Fibroblast of lung (primary cell): Measurements from ENCODE around the gene IMMP2L. TPM values are rescaled to one million over a fixed set of nuclear protein-coding genes. Genes with fewer than 3 reads are reported as not detected.

Experiments
- DNase-seq, 2 donors: peaks; one replicate each; pipeline versions ENCODE4 v3.0.0 to v3.0.0-alpha.2; 2010; ENCODE audit warnings: low read depth in 2 of 2
- H2AFZ ChIP-seq: 2 replicates; pipeline ENCODE4 v1.5.1; 2012; ENCODE audit warnings: low read length, control low read depth, inconsistent platforms
- H3K27ac ChIP-seq: 2 replicates; pipeline ENCODE4 v1.5.1; 2011; ENCODE audit warnings: low read length, control low read depth; ENCODE audit not compliant: insufficient read depth
- H3K27me3 ChIP-seq: 2 replicates; pipeline ENCODE4 v1.5.1; 2011; ENCODE audit warnings: mild to moderate bottlenecking, low read length; ENCODE audit not compliant: control insufficient read depth, insufficient read depth
- H3K36me3 ChIP-seq: 2 replicates; pipeline ENCODE4 v1.5.1; 2011; ENCODE audit warnings: low read length; ENCODE audit not compliant: control insufficient read depth, insufficient read depth
- H3K4me1 ChIP-seq: 2 replicates; pipeline ENCODE4 v1.5.1; 2011; ENCODE audit warnings: low read length; ENCODE audit not compliant: control insufficient read depth, insufficient read depth; ENCODE audit errors: extremely low read depth
- H3K4me2 ChIP-seq: 2 replicates; pipeline ENCODE4 v1.5.1; 2011; ENCODE audit warnings: low read length, control low read depth; ENCODE audit not compliant: insufficient read depth; ENCODE audit errors: extremely low read depth
- H3K4me3 ChIP-seq, 4 experiments: fragments of 200-600 bp in 1 of 4; sonication (generic) in 1 of 4; replicated peaks in 1 of 4; 2 replicates each; pipeline ENCODE4 v1.5.1; 2011 to 2016; ENCODE audit warnings: low read length in 4 of 4, low read depth in 3 of 4, mild to moderate bottlenecking in 3 of 4, control low read depth in 2 of 4, inconsistent platforms in 1 of 4, mixed read lengths in 1 of 4; ENCODE audit not compliant: insufficient read depth in 1 of 4; ENCODE audit errors: control extremely low read depth in 1 of 4
- H3K79me2 ChIP-seq: 2 replicates; pipeline ENCODE4 v1.5.1; 2012; ENCODE audit warnings: mild to moderate bottlenecking, low read length, inconsistent platforms; ENCODE audit not compliant: control insufficient read depth, insufficient read depth
- H3K9ac ChIP-seq: 2 replicates; pipeline ENCODE4 v1.5.1; 2011; ENCODE audit warnings: mild to moderate bottlenecking, low read length, control low read depth; ENCODE audit not compliant: insufficient read depth
- H3K9me3 ChIP-seq: 2 replicates; pipeline ENCODE4 v1.5.1; 2012; ENCODE audit warnings: low read depth, low read length; ENCODE audit not compliant: control insufficient read depth, insufficient read depth
- H4K20me1 ChIP-seq: 2 replicates; pipeline ENCODE4 v1.5.1; 2011; ENCODE audit warnings: low read length; ENCODE audit not compliant: control insufficient read depth, insufficient read depth; ENCODE audit errors: extremely low read depth
- EZH2 ChIP-seq: IDR thresholded peaks from 2 replicates; pipeline ENCODE4 v1.5.1; 2012; ENCODE audit warnings: low read length, control low read depth, mild to moderate bottlenecking; ENCODE audit errors: missing control alignments
- polyA plus RNA-seq, 2 donors: library from polyadenylated mRNA; depleted of rRNA in 1 of 2; stranded (reverse) in 1 of 2; unstranded in 1 of 2; fragments of >200 nt; gene quantifications; 2 replicates each; pipeline ENCODE4 v1.2.1, GENCODE V29; 2011 to 2012; ENCODE audit warnings: missing spikeins in 1 of 2
- total RNA-seq: library from RNA; depleted of rRNA; stranded (reverse); fragments of >200 nt; gene quantifications from 2 replicates; pipeline ENCODE4 v1.2.1, GENCODE V29; 2014
- TF ChIP-seq, protein P1 (sequence below), 2 donors: IDR thresholded peaks in 1 of 2; conservative IDR thresholded peaks in 1 of 2; 1 replicate in 1 of 2; 2 replicates in 1 of 2; pipeline ENCODE4 v1.5.1; 2011 to 2012; ENCODE audit warnings: low read length in 2 of 2, control low read depth in 1 of 2, inconsistent platforms in 1 of 2, low read depth in 1 of 2, mild to moderate bottlenecking in 1 of 2

IMMP2L gene
- total and polyA plus RNA-seq, 2 donors (not counting 1 experiment from before 2014, with no cell fraction given) = 6.9 to 14.4 TPM

DNA sequence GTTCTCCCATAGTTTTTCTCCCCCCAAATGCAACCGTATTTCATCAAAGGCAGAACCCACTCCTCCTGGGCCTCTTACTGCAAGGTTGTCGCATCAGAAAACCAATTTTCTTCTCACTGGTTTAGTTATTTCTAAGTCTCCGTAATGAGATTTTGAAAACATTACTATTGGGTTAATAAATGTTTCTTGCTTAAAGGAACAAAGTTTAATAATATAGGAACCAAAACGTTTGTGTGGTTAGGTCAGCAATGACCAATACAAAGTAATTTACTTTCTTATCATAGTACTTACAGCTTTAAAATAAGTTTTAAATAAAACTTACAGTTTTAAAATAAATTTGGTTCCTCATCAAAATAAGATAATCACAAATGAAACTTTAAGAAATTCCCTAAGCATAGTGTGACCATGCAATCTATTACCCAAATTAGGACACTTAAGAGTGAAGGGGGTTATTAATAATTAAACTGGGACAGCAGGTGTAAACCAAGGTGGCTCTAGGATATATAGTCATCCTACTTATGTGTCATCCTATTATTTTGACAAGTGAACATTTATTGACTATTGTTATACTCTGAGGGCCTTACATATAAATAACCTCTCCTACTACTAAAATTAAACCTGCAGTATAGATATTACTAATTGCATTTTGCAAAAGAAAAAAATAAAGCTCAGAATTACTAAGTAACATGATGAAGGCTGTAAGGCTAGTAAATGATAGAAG, 886.7 kb downstream of the IMMP2L start:
- Histone ChIP-seq H4K20me1 (no peaks in the 10 kb centered on the region), H3K9me3 (no peaks in the 10 kb centered on the region), H3K9ac (no peak overlapping the region), H3K4me3 (no peak overlapping the region), H3K4me2 (no peak overlapping the region), H3K79me2 (no peaks in the 10 kb centered on the region), H2AFZ (no peak overlapping the region), H3K27me3 (no peaks in the 10 kb centered on the region), H3K27ac (no peak overlapping the region), H3K36me3 (no peaks in the 10 kb centered on the region), H3K4me1 (no peaks in the 10 kb centered on the region)
- DNase-seq = no peak
- no peak for TF ChIP-seq EZH2
- TF ChIP-seq, protein P1, sequence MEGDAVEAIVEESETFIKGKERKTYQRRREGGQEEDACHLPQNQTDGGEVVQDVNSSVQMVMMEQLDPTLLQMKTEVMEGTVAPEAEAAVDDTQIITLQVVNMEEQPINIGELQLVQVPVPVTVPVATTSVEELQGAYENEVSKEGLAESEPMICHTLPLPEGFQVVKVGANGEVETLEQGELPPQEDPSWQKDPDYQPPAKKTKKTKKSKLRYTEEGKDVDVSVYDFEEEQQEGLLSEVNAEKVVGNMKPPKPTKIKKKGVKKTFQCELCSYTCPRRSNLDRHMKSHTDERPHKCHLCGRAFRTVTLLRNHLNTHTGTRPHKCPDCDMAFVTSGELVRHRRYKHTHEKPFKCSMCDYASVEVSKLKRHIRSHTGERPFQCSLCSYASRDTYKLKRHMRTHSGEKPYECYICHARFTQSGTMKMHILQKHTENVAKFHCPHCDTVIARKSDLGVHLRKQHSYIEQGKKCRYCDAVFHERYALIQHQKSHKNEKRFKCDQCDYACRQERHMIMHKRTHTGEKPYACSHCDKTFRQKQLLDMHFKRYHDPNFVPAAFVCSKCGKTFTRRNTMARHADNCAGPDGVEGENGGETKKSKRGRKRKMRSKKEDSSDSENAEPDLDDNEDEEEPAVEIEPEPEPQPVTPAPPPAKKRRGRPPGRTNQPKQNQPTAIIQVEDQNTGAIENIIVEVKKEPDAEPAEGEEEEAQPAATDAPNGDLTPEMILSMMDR (conservative IDR thresholded peaks at IDR 0.05 in 1 of 2, IDR thresholded peaks at IDR 0.05 in 1 of 2; ENCODE audit: low read depth in 1 of 2, low read length in 2 of 2) = no peak

DNA sequence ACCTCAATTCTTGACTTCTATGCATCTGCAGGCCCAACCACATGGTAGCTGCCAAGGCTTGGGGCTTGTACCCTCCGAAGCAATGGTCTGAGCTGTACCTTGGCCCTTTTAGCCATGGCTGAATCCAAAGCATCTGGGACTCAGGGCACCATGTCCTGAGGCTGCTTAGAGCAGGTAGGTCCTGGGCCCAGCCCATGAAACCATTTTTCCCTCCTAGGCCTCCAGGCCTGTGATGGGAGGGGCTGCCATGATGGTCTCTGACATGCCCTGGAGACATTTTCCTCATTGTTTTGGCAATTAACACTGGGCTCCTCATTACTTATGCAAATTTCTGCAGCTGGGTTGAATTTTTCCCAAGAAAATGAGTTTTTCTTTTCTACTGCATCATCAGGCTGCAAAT, 889.1 kb downstream of the IMMP2L start:
- no peak overlapping the region for H3K9ac ChIP-seq
- no peaks in the 10 kb centered on the region for H3K79me2 ChIP-seq
- no peaks in the 10 kb centered on the region for H3K27me3 ChIP-seq
- H3K9me3 ChIP-seq = no peaks in the 10 kb centered on the region
- no peaks in the 10 kb centered on the region for H4K20me1 ChIP-seq
- DNase-seq = no peak
- no peak overlapping the region for H2AFZ ChIP-seq
- H3K4me2 ChIP-seq = no peak overlapping the region
- H3K36me3 ChIP-seq = no peaks in the 10 kb centered on the region
- H3K4me1 ChIP-seq = no peaks in the 10 kb centered on the region
- no peak overlapping the region for H3K4me3 ChIP-seq
- H3K27ac ChIP-seq = no peak overlapping the region
- TF ChIP-seq EZH2 = no peak

DNA sequence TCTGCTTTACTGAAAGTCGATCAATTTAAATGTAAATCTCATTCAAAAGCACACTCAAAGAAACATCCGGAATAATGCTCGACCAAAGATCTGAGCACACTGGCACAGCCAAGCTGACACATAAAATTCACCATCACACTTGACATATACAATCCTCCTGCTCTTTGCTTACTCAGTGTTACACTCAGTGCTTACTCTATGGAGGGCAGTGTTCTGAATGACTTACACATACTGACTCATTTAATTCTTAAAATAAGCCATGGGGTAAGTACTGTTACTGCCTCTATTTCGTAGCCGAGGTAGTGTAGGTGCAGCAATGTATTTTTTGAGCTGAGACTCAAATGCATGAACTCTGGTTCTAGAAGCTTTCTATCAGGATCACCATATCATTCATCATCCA, 892.9 kb downstream of the IMMP2L start:
- H3K36me3 ChIP-seq = no peaks in the 10 kb centered on the region
- H3K27ac ChIP-seq = no peak overlapping the region
- H3K27me3 ChIP-seq = no peaks in the 10 kb centered on the region
- no peak overlapping the region for H3K9ac ChIP-seq
- no peak overlapping the region for H2AFZ ChIP-seq
- no peak for DNase-seq
- no peak for TF ChIP-seq EZH2
- TF ChIP-seq, protein P1 (conservative IDR thresholded peaks at IDR 0.05 in 1 of 2, IDR thresholded peaks at IDR 0.05 in 1 of 2; ENCODE audit: low read depth in 1 of 2, low read length in 2 of 2) = no peak
- no peaks in the 10 kb centered on the region for H3K4me1 ChIP-seq
- H3K4me2 ChIP-seq = no peak overlapping the region
- no peak overlapping the region for H3K4me3 ChIP-seq
- H3K79me2 ChIP-seq = no peaks in the 10 kb centered on the region
- no peaks in the 10 kb centered on the region for H4K20me1 ChIP-seq
- no peaks in the 10 kb centered on the region for H3K9me3 ChIP-seq
